CD14-positive monocyte (primary cell): ENCODE data around the gene LAMA4. TPM values are rescaled to one million over a fixed set of nuclear protein-coding genes. Genes with fewer than 3 reads are reported as not detected.

Experiments
- DNase-seq, 3 donors: peaks; one replicate each; pipeline ENCODE4 v3.0.0-alpha.2; 2011 to 2022
- H2AFZ ChIP-seq: 2 replicates; pipeline ENCODE4 v1.6.0; 2012; ENCODE audit warnings: mild to moderate bottlenecking, low read depth, low read length, inconsistent platforms; ENCODE audit not compliant: insufficient read depth, poor library complexity, severe bottlenecking
- H3K27ac ChIP-seq, 2 donors: 1 replicate in 1 of 2; 2 replicates in 1 of 2; pipeline ENCODE4 v1.5.1; 2012 to 2013; ENCODE audit warnings: low read length in 2 of 2, control low read depth in 1 of 2, inconsistent platforms in 1 of 2, low read depth in 1 of 2, mild to moderate bottlenecking in 1 of 2
- H3K27me3 ChIP-seq, 2 donors: one replicate each; pipeline versions ENCODE4 v1.6.0 to v1.6.1; 2011 to 2013; ENCODE audit warnings: low read length in 2 of 2; ENCODE audit not compliant: control insufficient read depth in 2 of 2, insufficient read depth in 2 of 2
- H3K36me3 ChIP-seq, 2 donors: replicated peaks in 1 of 2; 1 replicate in 1 of 2; 2 replicates in 1 of 2; pipeline versions ENCODE4 v1.5.1 to v1.6.1; 2012 to 2013; ENCODE audit warnings: low read length in 2 of 2, control low read depth in 1 of 2, inconsistent platforms in 1 of 2, mild to moderate bottlenecking in 1 of 2; ENCODE audit not compliant: insufficient read depth in 2 of 2, control insufficient read depth in 1 of 2
- H3K4me1 ChIP-seq, 2 donors: 1 replicate in 1 of 2; 2 replicates in 1 of 2; pipeline versions ENCODE4 v1.5.1 to v1.6.1; 2012 to 2013; ENCODE audit warnings: low read length in 2 of 2, control low read depth in 1 of 2, inconsistent platforms in 1 of 2, mild to moderate bottlenecking in 1 of 2, moderate library complexity in 1 of 2; ENCODE audit not compliant: insufficient read depth in 2 of 2, control insufficient read depth in 1 of 2
- H3K4me2 ChIP-seq: replicated peaks from 2 replicates; pipeline ENCODE3; 2012; ENCODE audit warnings: low read length, moderate library complexity, mild to moderate bottlenecking; ENCODE audit not compliant: poor library complexity, severe bottlenecking; ENCODE audit errors: extremely low read depth
- H3K4me3 ChIP-seq, 3 experiments: fragments of 200-600 bp in 1 of 3; sonication (generic) in 1 of 3; replicated peaks in 1 of 3; 1 replicate in 2 of 3; 2 replicates in 1 of 3; pipeline ENCODE4 v1.5.1; 2011 to 2013; ENCODE audit warnings: low read length in 3 of 3, mild to moderate bottlenecking in 3 of 3, control low read depth in 2 of 3, low read depth in 2 of 3, inconsistent platforms in 1 of 3, moderate library complexity in 1 of 3
- H3K79me2 ChIP-seq: 2 replicates; pipeline ENCODE4 v1.6.0; 2012; ENCODE audit warnings: mild to moderate bottlenecking, control low read depth, inconsistent platforms, low read length, moderate library complexity; ENCODE audit not compliant: insufficient read depth
- H3K9ac ChIP-seq: 2 replicates; pipeline ENCODE4 v1.6.0; 2017; ENCODE audit warnings: low read length, mild to moderate bottlenecking; ENCODE audit not compliant: insufficient read depth, poor library complexity, severe bottlenecking
- H3K9me3 ChIP-seq, 2 donors: replicated peaks in 1 of 2; 1 replicate in 1 of 2; 2 replicates in 1 of 2; pipeline versions ENCODE4 v1.5.1 to v1.6.1; 2012 to 2013; ENCODE audit warnings: low read length in 2 of 2, control low read depth in 1 of 2; ENCODE audit not compliant: control insufficient read depth in 1 of 2, insufficient read depth in 1 of 2
- H4K20me1 ChIP-seq: 2 replicates; pipeline ENCODE4 v1.6.0; 2012; ENCODE audit warnings: mild to moderate bottlenecking, low read length, control low read depth, moderate library complexity; ENCODE audit not compliant: insufficient read depth
- H3K27ac Mint-ChIP-seq, 7 donors: one replicate each; pipeline ENCODE4 v1.8.0; 2020; ENCODE audit warnings: mild to moderate bottlenecking in 7 of 7, mixed read lengths in 7 of 7, moderate library complexity in 6 of 7, inconsistent platforms in 2 of 7
- H3K27me3 Mint-ChIP-seq, 3 donors: one replicate each; pipeline ENCODE4 v1.8.0; 2021 to 2022; ENCODE audit warnings: low read depth in 3 of 3, mild to moderate bottlenecking in 3 of 3, mixed read lengths in 3 of 3, moderate library complexity in 3 of 3, inconsistent platforms in 1 of 3
- H3K36me3 Mint-ChIP-seq, 2 donors: one replicate each; pipeline ENCODE4 v1.8.0; 2020; ENCODE audit warnings: mixed read lengths in 2 of 2, inconsistent platforms in 1 of 2, mild to moderate bottlenecking in 1 of 2
- H3K4me1 Mint-ChIP-seq: one replicate; pipeline ENCODE4 v1.8.0; 2020; ENCODE audit warnings: mild to moderate bottlenecking, mixed read lengths
- H3K4me3 Mint-ChIP-seq, 2 donors: one replicate each; pipeline ENCODE4 v1.8.0; 2020; ENCODE audit warnings: mild to moderate bottlenecking in 2 of 2, mixed read lengths in 2 of 2, moderate library complexity in 1 of 2
- H3K9me3 Mint-ChIP-seq, 7 donors: one replicate each; pipeline ENCODE4 v1.8.0; 2020 to 2022; ENCODE audit warnings: mixed read lengths in 7 of 7, mild to moderate bottlenecking in 6 of 7, moderate library complexity in 6 of 7, inconsistent platforms in 2 of 7
- CTCF ChIP-seq: fragments of 200-600 bp; IDR thresholded peaks from one replicate; pipeline ENCODE4 v1.8.0; 2022; ENCODE audit warnings: antibody characterized with exemption, mild to moderate bottlenecking
- WGBS: methylation state at CpG from one replicate; pipeline ENCODE4 v1.1.5; 2013; ENCODE audit warnings: missing lambda C conversion rate; ENCODE audit not compliant: insufficient coverage; 5-methylcytosine and 5-hydroxymethylcytosine counted together
- intact Hi-C, 2 donors: fragments of 100-400 bp; cut with micrococcal nuclease; formaldehyde crosslinking; loops; one replicate each; pipeline versions ENCODE4 v1.15.0 to v1.15.1; 2023
- polyA plus RNA-seq, 3 donors: library from polyadenylated mRNA; depleted of rRNA in 1 of 3; unstranded in 2 of 3; stranded (reverse) in 1 of 3; fragments of 300-500 nt in 2 of 3; fragments of >200 nt in 1 of 3; fragmentation: Illumina TruSeq in 2 of 3; gene quantifications; 1 replicate in 2 of 3; 2 replicates in 1 of 3; pipeline ENCODE4 v1.2.3, GENCODE V29; 2012 to 2021

The LAMA4 gene
- polyA plus RNA-seq, 3 donors = not detected

GRCh38 chr6:112275365-112275764 lies 21.0 kb upstream of the LAMA4 start:
- Histone ChIP-seq H3K9ac (no peak overlapping the region), H4K20me1 (no peaks in the 10 kb centered on the region), H3K36me3 (no peaks in the 10 kb centered on the region), H3K4me2 (no peak overlapping the region), H3K27ac (no peak overlapping the region), H3K4me3 (no peak overlapping the region), H3K4me1 (no peaks in the 10 kb centered on the region), H3K27me3 (no peaks in the 10 kb centered on the region), H3K79me2 (no peaks in the 10 kb centered on the region), H2AFZ (no peak overlapping the region), H3K9me3 (no peaks in the 10 kb centered on the region)
- Mint-ChIP-seq H3K9me3 (peaks cover 0 to 3% (median 0%) of the 10 kb centered on the region in 7 donors), H3K4me1 (no peaks in the 10 kb centered on the region), H3K27ac (peak overlapping the region in 2 of 7 donors; percentile 18 to 31), H3K27me3 (peaks cover 3 to 7% (median 6%) of the 10 kb centered on the region in 3 donors), H3K4me3 (no peak overlapping the region), H3K36me3 (no peaks in the 10 kb centered on the region)
- intact Hi-C loops = no loop called here
- no peak for DNase-seq
- TF ChIP-seq CTCF = no peak

DNA sequence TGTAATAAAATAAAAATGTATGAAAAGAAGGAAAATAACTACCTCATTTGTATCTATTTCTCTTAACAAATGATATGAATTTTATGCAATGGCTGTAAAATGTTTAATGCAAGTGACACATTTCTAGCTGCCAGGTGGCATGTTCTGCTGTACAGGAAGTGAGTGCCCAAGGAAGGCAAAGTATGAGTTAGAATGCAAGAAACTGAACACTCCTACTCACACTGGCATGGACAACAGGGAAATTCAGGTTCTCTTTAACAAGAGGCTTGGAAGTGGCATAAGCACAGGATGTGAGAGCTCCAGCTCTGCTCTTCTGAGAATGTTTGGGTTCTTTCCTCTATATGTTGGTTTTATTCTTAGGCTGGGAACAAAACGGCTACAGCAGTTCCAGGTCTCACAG lies 20.4 kb upstream of the LAMA4 start:
- Mint-ChIP-seq H3K9me3 (peaks cover 0 to 3% (median 0%) of the 10 kb centered on the region in 7 donors), H3K4me3 (no peak overlapping the region), H3K27me3 (peaks cover 3 to 8% (median 6%) of the 10 kb centered on the region in 3 donors), H3K36me3 (no peaks in the 10 kb centered on the region), H3K27ac (no peak overlapping the region), H3K4me1 (no peaks in the 10 kb centered on the region)
- intact Hi-C loops = no loop called here
- no peaks in the 10 kb centered on the region for H3K27me3 ChIP-seq
- H3K9me3 ChIP-seq = no peaks in the 10 kb centered on the region
- no peaks in the 10 kb centered on the region for H4K20me1 ChIP-seq
- no CpG with 5 or more reads among the region's 1 CpG for WGBS
- H2AFZ ChIP-seq = no peak overlapping the region
- no peaks in the 10 kb centered on the region for H3K36me3 ChIP-seq
- no peak overlapping the region for H3K9ac ChIP-seq
- H3K4me1 ChIP-seq = no peaks in the 10 kb centered on the region
- no peak overlapping the region for H3K4me3 ChIP-seq
- no peaks in the 10 kb centered on the region for H3K79me2 ChIP-seq
- TF ChIP-seq CTCF = no peak
- no peak overlapping the region for H3K27ac ChIP-seq
- no peak overlapping the region for H3K4me2 ChIP-seq
- no peak for DNase-seq
